Hematopoietic multipotent progenitor cell (in vitro differentiated cells): ENCODE data around the gene ENKUR. TPM values are rescaled to one million over a fixed set of nuclear protein-coding genes. Genes with fewer than 3 reads are reported as not detected.
A peak's percentile ranks its signal among the peaks of the same experiment; 100 is the strongest.

ENCODE experiments used
- DNase-seq, 3 donors: peaks; one replicate each; pipeline ENCODE4 v3.0.0-alpha.2; 2011 to 2015; ENCODE audit warnings: low read depth in 2 of 3, low spot score in 2 of 3
- small RNA-seq: library from RNA; depleted of rRNA; stranded (forward); fragments of <200 nt; gene quantifications from one replicate; pipeline ENCODE3, GENCODE V24; 2012
- total RNA-seq: library from RNA; depleted of rRNA; stranded (reverse); fragments of >200 nt; gene quantifications from one replicate; pipeline ENCODE4 v1.2.3, GENCODE V29; 2012

ENKUR gene
- total RNA-seq, 1 donor = under 0.01 TPM

- DNase-seq = peak in 1 of 3 donors; percentile 5
Observed at GRCh38 chr10:24951201-24952142, 64.5 kb downstream of the ENKUR start.

- DNase-seq = no peak
Observed at GRCh38 chr10:24950439-24950838, 65.5 kb downstream of the ENKUR start.

GRCh38 chr10:24949616-24950015 is 66.3 kb downstream of the ENKUR start:
- no peak for DNase-seq

- no peak for DNase-seq
Observed at GRCh38 chr10:24947304-24948097, 68.5 kb downstream of the ENKUR start.

- DNase-seq = no peak
Observed at GRCh38 chr10:24944512-24945255, 71.3 kb downstream of the ENKUR start.

- no peak for DNase-seq
Observed at GRCh38 chr10:24938525-24938924, 77.4 kb downstream of the ENKUR start.

GRCh38 chr10:24938076-24938475 is 77.9 kb downstream of the ENKUR start:
- DNase-seq = no peak

- no peak for DNase-seq
Observed at GRCh38 chr10:24935504-24936292, 80.3 kb downstream of the ENKUR start.

Small RNAs within 50 kb of the gene (small RNA-seq; reads per million reads assigned to genes)
- not detected for gene AL512598.1

Other genes starting within 250 kb of the ENKUR start
- gene PRTFDC1, start 63.6 kb downstream of the ENKUR start, total RNA-seq = 3.5 TPM
- gene THNSL1, start 454 bp upstream of the ENKUR start, total RNA-seq = 3.0 TPM
- gene GPR158, start 158.8 kb upstream of the ENKUR start, total RNA-seq = under 0.01 TPM